ENCODE data around the gene OSBPL10.

Gene OSBPL10

GRCh38 chr3:31988271-31988670 is 7.2 kb upstream of the OSBPL10 start:
- no peak for DNase-seq (ENCODE audit: low read depth)

GRCh38 chr3:31985831-31986230 is 4.8 kb upstream of the OSBPL10 start:
- DNase-seq (ENCODE audit: low read depth): no peak

GRCh38 chr3:31984321-31984720 is 3.3 kb upstream of the OSBPL10 start:
- no peak for DNase-seq (ENCODE audit: low read depth)

DNA sequence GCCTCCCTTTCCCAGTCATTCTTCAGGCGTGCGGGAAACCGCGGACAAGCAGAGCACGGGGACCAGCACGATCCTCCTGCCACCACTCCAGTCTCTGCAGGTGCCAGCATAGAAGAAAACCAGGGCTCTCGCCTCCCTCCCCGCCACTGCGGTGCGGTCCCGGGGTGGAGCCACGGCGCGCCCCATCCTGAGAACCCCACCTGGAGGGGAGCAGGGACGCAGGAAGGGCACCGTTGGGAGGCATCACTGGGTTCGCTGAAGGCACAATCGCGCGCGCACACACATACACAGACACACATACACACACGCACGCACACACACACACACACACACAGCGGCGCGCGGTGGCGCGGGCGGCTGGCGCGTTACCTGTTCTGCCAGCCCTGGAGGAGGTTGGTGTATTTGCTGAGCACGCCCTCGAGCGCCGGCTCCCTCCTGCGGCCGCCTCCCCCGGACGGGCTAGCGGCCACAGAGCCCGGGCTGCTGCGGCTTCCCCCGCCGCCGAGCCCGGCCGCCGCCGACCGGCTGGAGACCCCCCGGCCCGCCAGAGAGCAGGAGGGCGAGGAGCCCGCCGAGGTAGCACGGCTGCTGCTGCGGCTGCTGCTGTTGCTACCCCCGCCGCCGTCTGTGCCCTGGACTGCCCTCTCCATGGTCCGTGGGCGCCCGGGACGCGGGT is 394 bp downstream of the OSBPL10 start:
- no peak for DNase-seq (ENCODE audit: low read depth)

DNA sequence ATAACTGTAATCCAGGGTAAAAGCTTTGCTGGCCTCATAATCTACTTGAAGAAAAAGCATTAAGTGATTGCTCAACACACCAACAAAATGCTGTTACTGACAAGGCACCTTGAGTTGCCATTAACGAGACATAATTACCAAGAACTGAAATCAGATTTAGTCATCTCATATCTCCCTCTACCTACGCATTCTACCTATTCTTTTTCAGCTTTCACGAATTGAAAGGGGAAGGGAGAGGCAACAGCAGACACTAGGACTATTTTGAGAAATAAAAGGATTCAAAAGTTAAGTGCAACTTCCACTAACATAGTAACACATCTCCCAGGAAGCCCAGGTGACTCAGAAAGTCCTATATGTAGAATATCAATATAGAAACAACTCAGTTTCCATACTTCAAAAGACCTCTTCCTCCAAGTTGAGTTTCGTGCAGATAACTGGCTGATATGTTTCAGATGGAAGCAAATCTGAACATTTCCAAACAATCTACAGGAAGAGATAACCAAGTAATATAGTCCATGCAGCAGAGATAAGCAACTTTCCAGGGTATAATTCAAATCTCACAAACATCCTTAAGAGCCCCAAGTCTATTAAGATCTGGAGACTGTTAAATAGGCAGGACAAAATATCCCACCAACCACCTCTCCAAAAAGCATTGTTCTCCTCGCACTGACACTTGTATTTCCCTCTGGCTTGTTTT is 1.9 kb downstream of the OSBPL10 start:
- DNase-seq (ENCODE audit: low read depth): no peak

- DNase-seq (ENCODE audit: low read depth): no peak
These were observed 2.5 kb downstream of the OSBPL10 start for GRCh38 chr3:31978553-31978952.

- DNase-seq (ENCODE audit: low read depth): no peak
These were observed 3.3 kb downstream of the OSBPL10 start for GRCh38 chr3:31977736-31978135.

- DNase-seq (ENCODE audit: low read depth): no peak
These were observed 4.8 kb downstream of the OSBPL10 start for GRCh38 chr3:31976302-31976701.

GRCh38 chr3:31974964-31975363 is 6.1 kb downstream of the OSBPL10 start:
- DNase-seq (ENCODE audit: low read depth): no peak

DNA sequence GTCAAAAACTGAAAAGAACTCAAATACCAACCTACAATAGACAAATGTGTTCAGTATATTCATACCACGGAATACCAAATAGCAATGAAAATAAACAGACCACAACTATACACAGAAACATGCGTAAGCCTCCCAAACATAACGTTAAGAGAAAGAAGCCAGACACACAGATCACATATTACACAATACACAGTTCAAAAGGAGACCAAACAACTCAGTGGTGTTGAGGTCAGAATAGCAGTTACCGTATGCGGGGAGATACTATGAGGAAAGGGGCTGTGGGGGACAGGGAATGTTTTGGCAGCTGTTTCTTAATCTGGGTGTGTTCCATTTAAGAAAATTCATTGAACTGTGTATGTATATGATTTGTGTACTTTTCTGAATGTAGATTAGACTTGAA is 6.6 kb downstream of the OSBPL10 start:
- DNase-seq (ENCODE audit: low read depth): no peak

- no peak for DNase-seq (ENCODE audit: low read depth)
These were observed 7.2 kb downstream of the OSBPL10 start for GRCh38 chr3:31973837-31974236.

DNA sequence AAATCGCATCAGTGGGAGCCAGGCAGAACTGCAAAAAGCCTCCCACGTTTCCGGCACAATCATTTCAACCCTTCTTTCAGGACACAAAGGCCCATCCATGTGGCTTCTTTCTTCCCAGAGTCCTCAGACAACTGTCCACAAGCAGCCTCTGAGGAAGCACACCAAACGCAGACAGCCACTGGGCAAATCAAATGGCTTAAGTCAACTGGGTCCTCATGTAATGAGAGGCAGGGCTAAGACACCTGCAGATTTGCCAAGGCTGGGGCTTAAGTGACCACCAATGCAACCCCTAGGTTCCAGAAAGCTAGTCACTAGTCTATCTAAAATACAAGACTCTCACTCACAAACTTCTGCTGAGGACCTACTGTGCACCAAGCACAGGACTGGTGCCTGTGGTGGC is 8.0 kb downstream of the OSBPL10 start:
- DNase-seq (ENCODE audit: low read depth): no peak

DNA sequence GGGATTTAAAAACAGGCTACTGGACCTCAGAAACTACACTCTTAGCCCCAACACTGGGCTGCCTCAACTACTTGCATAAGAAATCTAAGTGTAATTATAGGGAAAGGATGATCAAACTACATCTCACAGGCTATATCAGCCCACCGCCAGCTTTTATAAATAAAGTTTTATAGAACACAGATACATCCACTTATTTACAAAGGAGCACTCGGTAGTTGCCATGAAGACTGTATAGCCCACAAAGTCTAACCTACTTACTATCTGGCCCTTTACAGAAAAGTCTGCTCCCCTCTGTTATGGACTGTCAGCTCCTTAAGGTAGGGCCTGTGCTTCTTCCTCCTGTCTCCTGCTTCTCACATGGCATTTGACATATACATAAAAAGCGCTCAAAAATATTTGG is 9.5 kb downstream of the OSBPL10 start:
- DNase-seq (ENCODE audit: low read depth): no peak

DNA sequence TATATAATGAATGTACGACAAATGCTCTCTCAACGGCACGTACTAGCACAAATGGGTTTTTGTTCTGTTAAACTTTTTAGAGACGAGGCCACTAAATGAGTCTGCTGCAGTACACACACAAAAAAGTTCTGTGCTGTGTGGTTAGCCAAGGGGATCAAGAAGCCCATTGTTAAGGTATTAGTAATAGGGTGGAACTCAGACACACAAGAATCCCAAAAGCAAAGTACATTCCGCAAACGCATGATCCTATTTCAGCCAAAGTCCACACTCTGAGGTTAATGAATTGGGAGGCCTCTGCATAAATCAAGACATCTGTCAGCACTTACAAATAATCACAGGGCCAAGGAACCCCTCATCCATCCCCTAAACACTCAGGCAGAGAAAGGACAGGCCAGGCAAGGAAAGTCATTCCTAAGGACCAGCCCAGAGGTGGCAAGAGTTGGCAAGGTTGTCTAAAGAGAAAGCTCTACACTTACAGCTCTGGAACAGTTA is 12.1 kb downstream of the OSBPL10 start:
- DNase-seq (ENCODE audit: low read depth): no peak

GRCh38 chr3:31968369-31968926 is 12.6 kb downstream of the OSBPL10 start:
- no peak for DNase-seq (ENCODE audit: low read depth)

GRCh38 chr3:31967592-31967991 is 13.5 kb downstream of the OSBPL10 start:
- DNase-seq (ENCODE audit: low read depth): no peak

DNA sequence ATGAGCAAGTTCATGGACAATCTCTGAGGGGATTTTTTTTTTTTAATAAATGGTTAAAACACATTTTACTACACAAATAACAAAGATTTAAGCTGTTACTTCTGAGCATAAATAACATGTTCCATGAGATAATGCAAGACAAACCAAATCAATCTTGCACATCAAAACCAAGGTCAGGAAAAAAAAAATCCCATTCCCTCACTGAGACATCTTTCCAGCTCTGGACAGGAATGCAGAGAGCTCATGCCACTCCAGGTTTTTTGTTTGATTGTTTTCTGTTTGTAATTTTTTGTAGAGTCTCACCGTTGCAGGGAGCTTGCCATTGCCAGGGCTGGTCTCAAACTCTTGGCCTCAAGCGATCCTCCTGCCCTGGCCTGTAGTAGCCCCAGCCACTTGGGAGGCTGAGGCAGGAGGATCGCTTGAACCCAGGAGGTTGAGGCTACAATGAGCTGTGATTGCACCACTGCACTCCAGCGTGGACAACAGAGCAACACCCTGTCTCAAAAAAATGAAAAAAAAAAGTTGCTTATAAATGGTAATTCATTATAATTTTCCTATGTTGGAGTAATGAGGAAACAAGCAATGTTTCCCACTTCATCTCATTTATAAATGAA is 14.0 kb downstream of the OSBPL10 start:
- no peak for DNase-seq (ENCODE audit: low read depth)

- no peak for DNase-seq (ENCODE audit: low read depth)
These were observed 18.3 kb downstream of the OSBPL10 start for GRCh38 chr3:31962801-31963205.

- DNase-seq (ENCODE audit: low read depth): no peak
These were observed 20.1 kb downstream of the OSBPL10 start for GRCh38 chr3:31960793-31961431.

- DNase-seq (ENCODE audit: low read depth): no peak
These were observed 20.9 kb downstream of the OSBPL10 start for GRCh38 chr3:31959951-31960792.

GRCh38 chr3:31959251-31959650 is 21.8 kb downstream of the OSBPL10 start:
- DNase-seq (ENCODE audit: low read depth): no peak
